Endometrial microvascular endothelial cells (primary cell): ENCODE measurements around the gene MANSC4. TPM values are rescaled to one million over a fixed set of nuclear protein-coding genes. Genes with fewer than 3 reads are reported as not detected.
"Not testable (repeated sequence)": the region's sequence is repeated elsewhere in the genome, so short reads cannot be mapped to it uniquely, and the experiment has no call there.

Experiments used
- in situ Hi-C: cut with HindIII; loops from 2 replicates; pipeline ENCODE4 v1.10.0; 2017; ENCODE audit warnings: low sequenced_read_pairs, low pct_unique_long_range_greater_than_20kb; ENCODE audit errors: inconsistent ontology term
- total RNA-seq: library from RNA; depleted of rRNA; stranded (reverse); fragments of >200 nt; gene quantifications from one replicate; pipeline ENCODE4 v1.2.3, GENCODE V29; 2015; ENCODE audit errors: inconsistent ontology term

MANSC4 gene
- total RNA-seq, 1 donor from 2014 or later, result not detected

DNA sequence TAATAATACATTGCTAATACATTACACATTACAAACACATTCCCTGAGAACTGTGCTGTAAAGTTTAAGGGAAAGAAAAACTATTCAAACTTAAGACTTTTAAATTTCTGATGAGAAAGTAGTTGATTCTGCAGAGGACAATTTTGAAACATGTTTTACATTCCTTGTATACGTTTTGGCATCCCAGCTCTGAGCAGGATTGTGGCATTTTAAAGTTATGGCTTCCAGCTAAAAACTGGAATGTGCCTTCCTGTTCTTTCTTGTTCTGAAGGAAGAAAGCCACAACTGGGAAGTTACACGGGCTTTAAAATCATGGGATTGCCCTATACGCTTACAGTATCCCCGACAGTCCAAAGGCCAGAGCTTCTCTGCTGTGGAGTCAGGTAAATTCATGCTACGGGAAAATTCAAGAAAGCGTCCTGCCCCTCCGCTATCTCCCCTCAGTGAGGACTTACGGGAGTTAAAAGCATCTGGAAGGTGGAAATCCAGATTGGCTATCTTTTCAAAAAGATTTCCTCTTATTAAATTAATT lies 10.8 kb downstream of the MANSC4 start:
- in situ Hi-C loops, result no loop called here

GRCh38 chr12:27766587-27766986 lies 13.4 kb downstream of the MANSC4 start:
- in situ Hi-C loops, result no loop called here

DNA sequence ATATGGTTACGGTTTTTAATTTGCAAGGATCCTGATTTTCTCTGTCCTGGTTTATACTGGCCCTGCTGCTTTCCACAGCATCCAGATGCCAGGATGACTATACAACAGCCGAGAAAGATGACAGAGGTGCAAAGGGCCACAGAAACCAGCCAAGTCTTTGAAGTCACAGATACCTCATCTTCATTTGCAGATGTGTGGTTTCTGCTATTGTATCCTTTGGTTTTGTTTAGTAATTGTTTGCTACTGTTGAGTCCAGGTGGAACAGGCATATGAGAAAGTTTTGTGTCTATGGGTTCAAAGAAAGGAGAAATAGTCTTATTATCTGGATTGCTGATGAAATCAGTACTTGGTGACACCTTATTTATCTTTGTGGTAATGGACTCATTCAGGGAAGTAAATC lies 17.3 kb downstream of the MANSC4 start:
- in situ Hi-C loops, result no loop called here

GRCh38 chr12:27756670-27757195 lies 23.3 kb downstream of the MANSC4 start:
- in situ Hi-C loops, result no loop called here

DNA sequence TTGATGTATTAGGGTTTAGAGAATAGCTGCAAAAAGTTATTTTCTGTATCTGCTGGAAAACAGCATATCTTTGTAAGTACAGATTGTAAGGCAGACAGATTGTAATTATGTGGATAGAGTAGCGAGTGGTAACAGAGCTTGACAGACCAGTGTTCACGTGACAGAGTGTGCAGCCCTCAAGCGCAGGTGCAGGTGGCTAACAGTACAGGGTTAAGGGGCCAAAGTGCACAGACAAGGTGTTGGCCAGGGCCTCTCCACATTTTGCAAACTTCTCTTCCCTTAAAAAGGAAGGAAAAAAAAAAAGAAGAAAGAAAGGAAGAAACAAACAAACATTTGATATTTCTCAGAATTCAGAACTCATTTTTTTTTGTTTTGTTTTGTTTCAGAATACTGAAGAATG lies 25.2 kb downstream of the MANSC4 start:
- in situ Hi-C loops, result no loop called here

DNA sequence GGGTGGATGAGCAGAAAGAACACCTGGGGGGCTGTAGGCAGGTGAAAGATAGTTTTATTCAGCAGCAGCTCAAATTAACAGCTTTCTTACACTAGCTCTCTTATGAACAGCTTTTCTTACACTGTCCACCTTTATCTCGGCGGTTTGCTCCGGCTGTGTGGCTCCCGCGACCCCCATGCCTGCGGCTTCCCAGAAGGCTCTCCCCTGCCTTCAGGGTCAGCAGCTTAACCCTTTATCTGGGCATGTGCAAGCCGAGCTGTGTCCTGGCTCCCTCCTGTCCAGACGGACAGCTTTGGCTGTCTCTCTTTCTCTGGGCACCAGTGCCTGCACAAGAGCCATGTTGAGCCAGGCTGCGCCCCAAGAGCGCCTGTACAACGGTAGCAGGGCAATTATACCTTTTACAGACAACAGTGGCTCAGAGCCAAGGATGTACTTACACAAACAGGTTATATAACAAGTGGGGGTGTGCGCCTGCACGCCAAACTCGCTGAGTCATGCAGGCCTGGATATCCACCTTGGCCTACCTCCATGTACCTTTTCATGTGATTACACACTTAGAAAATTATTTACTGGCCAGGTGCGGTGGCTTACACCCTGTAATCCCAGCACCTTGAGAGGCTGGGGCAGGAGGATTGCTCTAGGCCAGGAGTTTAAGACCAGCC lies 28.5 kb downstream of the MANSC4 start:
- in situ Hi-C loops, result no loop called here

DNA sequence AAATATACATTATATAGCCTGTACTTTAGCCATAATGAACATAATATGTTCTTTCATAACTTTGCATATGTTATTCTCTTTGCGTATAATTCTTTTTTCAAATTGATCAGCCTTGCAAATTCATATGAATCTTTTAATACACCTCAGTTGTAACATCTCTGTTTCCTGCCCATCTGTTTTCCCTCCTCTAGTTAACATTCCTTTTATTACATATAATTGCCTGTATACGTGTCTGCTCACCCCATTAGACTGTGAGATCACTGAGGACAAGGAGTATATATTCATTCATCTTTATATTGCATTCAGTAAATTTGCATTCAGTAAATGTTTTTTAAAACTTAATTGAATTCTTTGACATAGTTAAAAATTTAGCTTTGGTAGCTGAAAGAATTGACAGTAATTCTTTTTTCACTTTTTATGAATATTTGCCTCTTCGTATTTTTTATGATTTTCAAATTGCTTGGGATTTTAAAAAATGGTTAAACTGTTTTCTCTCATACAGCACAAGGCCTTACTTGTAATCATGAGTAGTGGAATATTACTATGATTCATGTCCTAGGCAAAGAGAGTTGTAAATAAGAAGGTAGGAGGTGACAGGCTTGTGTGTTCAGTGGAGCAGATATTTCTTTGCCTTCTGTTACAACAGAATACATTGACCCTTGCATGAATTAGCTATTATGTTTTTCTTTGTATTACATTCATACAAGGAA lies 32.8 kb downstream of the MANSC4 start:
- in situ Hi-C loops, result no loop called here

DNA sequence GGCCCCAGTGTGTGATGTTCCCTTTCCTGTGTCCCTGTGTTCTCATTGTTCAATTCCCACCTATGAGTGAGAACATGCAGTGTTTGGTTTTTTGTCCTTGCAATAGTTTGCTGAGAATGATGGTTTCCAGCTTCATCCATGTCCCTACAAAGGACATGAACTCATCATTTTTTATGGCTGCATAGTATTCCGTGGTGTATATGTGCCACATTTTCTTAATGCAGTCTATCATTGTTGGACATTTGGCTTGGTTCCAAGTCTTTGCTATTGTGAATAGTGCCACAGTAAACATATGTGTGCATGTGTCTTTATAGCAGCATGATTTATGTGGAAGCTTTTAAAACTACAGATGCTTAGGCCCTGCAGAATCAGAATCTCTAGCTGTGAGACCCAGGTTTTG lies 34.3 kb downstream of the MANSC4 start:
- in situ Hi-C loops, result not testable (repeated sequence)

GRCh38 chr12:27743601-27744000 lies 36.4 kb downstream of the MANSC4 start:
- in situ Hi-C loops, result no loop called here

GRCh38 chr12:27734321-27734720 lies 45.7 kb downstream of the MANSC4 start:
- in situ Hi-C loops, result not testable (repeated sequence)

DNA sequence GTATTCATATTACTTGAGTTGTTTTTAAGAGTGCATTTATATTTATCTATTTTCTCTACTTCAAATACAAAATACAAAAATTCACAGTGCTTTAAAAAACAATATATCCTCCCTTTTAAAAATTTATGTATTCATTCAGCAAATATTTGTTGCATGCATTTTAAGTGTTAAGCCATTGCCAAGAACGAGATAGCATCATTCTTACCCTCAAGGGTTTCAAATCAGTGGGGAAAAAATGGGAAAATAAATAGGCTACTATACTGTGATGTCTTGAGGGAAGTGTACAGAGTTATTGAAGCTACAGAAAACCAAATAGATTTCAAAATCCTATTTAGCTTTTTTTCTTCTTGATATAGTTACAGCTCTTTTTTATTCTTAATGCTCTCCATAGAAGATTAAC lies 46.2 kb downstream of the MANSC4 start:
- in situ Hi-C loops, result no loop called here

DNA sequence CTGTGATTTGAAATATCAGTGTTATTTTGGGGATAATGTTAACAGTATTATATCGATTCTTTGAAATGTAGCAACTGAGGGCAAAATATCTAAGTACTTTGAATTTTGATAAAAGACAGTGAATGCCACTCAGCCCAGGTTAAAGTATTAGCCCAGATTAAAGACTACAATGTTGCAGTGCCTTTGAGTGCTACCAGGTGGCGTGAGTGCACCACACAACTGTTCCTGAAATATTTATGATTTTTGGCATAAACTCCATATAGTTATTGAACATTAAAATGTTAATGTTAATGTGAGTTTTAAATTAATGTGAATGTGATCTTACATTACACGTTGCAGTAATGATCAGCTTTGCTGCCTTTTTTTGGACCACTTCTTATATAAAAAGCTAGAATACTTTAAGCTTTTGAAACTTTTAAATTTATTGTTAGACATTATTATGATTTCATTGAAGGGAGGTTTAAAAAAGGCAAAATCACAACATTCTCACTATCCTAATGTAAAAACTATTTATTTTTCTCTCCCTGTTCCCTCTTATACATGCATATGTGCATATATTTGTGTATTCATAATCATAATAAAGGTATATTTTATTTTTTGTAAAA lies 46.9 kb downstream of the MANSC4 start:
- in situ Hi-C loops, result no loop called here

DNA sequence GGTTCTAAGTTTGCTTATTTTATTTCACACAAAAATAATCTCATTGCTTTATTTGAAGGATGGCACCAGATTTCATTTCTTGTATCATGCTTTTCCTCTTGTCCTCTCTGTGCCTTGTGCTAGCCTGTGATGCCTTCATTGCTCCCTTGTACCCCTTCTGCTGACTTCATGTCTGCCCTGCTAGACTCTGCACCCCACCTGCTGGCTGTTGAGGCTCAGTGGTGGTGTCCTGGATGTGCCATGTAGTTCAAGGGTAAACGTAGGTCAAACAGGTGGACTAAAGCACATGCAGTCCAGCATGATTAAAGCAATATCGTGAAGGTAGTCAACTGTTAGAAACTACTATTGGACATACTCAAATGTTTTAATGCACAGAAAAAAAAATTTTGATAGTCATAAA lies 47.8 kb downstream of the MANSC4 start:
- in situ Hi-C loops, result no loop called here

GRCh38 chr12:27730097-27730588 lies 49.9 kb downstream of the MANSC4 start:
- in situ Hi-C loops, result no loop called here

DNA sequence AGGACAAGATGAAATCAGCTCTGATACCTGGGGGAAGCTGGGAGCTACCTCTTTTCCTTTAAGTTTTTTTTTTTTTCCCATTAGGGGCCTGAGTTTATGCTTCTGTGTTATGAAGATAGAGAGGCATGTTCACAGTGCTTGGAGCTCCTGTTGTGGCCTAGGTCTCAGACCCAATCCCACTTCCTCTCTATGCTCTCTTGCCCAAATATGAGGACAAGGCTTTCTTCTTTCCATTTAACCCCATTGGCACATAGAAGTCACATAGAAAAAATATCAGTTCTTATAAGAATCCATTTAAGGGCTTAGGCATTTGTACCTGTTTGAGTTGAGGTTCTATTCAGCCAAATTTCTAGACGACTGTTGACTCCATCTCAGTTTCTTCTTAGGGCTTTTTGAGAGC lies 56.8 kb downstream of the MANSC4 start:
- in situ Hi-C loops, result no loop called here

Other genes with a start within 250 kb of the MANSC4 start
- 1.7 TPM for gene REP15, start 83.8 kb downstream of the MANSC4 start, total RNA-seq
- gene MRPS35, start 69.4 kb downstream of the MANSC4 start, total RNA-seq, result 55.3 TPM
- gene KLHL42, start within 50 bp of the MANSC4 start, total RNA-seq, result 36.9 TPM
- 0.65 TPM for gene PTHLH, start 192.5 kb upstream of the MANSC4 start, total RNA-seq